GM12878 (cell line): ENCODE measurements around the gene SYNRG. TPM values are rescaled to one million over a fixed set of nuclear protein-coding genes. Genes with fewer than 3 reads are reported as not detected.

ENCODE experiments used
- ATF7 ChIP-seq: fragments of 450-650 bp; IDR thresholded peaks from 2 replicates; pipeline ENCODE4 v1.6.1; 2016; ENCODE audit warnings: low read depth, mild to moderate bottlenecking
- CHD4 ChIP-seq: fragments of 200-600 bp; sonication (generic); IDR thresholded peaks from 2 replicates; pipeline ENCODE4 v1.6.1; 2016; ENCODE audit warnings: mild to moderate bottlenecking
- CREB1 ChIP-seq: IDR thresholded peaks from 2 replicates; pipeline ENCODE4 v1.6.1; 2012; ENCODE audit warnings: low read depth, mild to moderate bottlenecking, inconsistent platforms
- EGR1 ChIP-seq, 2 experiments: IDR thresholded peaks; 1 replicate in 1 of 2; 2 replicates in 1 of 2; pipeline ENCODE4 v1.6.1; 2011 to 2012; ENCODE audit warnings: low read depth in 2 of 2, low read length in 2 of 2, borderline replicate concordance in 1 of 2, mild to moderate bottlenecking in 1 of 2, moderate library complexity in 1 of 2
- FOXK2 ChIP-seq: fragments of 450-650 bp; IDR thresholded peaks from 2 replicates; pipeline ENCODE4 v1.6.1; 2017; ENCODE audit warnings: mild to moderate bottlenecking, moderate library complexity
- FOXM1 ChIP-seq: IDR thresholded peaks from 2 replicates; pipeline ENCODE4 v1.6.1; 2012; ENCODE audit warnings: low read depth, mild to moderate bottlenecking, inconsistent platforms, low read length, moderate library complexity
- HDGF ChIP-seq: fragments of 450-650 bp; IDR thresholded peaks from 2 replicates; pipeline ENCODE4 v1.6.1; 2016; ENCODE audit warnings: antibody characterized with exemption
- HSF1 ChIP-seq: fragments of 150-350 bp; IDR thresholded peaks from 2 replicates; pipeline ENCODE4 v1.6.1; 2014; ENCODE audit warnings: mild to moderate bottlenecking, low read depth, low read length
- MXI1 ChIP-seq: fragments of 150-350 bp; IDR thresholded peaks from 2 replicates; pipeline ENCODE4 v1.6.1; 2011; ENCODE audit warnings: low read depth, mild to moderate bottlenecking, inconsistent platforms, low read length, improper control_type of control experiment
- NFIC ChIP-seq: IDR thresholded peaks from 2 replicates; pipeline ENCODE4 v1.6.1; 2012; ENCODE audit warnings: low read depth, mild to moderate bottlenecking, inconsistent platforms, low read length, moderate library complexity
- NFYA ChIP-seq: IDR thresholded peaks from 2 replicates; pipeline ENCODE4 v1.6.1; 2011; ENCODE audit warnings: low read depth, mild to moderate bottlenecking, low read length, improper control_type of control experiment, borderline replicate concordance
- PAX8 ChIP-seq: fragments of 450-650 bp; IDR thresholded peaks from 2 replicates; pipeline ENCODE4 v1.6.1; 2017; ENCODE audit warnings: mild to moderate bottlenecking, moderate library complexity
- POLR2A ChIP-seq: IDR thresholded peaks from 2 replicates; pipeline ENCODE4 v1.6.1; 2011; ENCODE audit warnings: low read depth, mild to moderate bottlenecking, low read length
- POU2F2 ChIP-seq: IDR thresholded peaks from 3 replicates; pipeline ENCODE4 v1.6.1; 2011; ENCODE audit warnings: low read depth, mild to moderate bottlenecking, low read length, borderline replicate concordance
- RAD21 ChIP-seq: IDR thresholded peaks from 2 replicates; pipeline ENCODE4 v1.6.1; 2011; ENCODE audit warnings: mild to moderate bottlenecking, low read depth, low read length, moderate library complexity; ENCODE audit not compliant: insufficient read depth
- RFX5 ChIP-seq: IDR thresholded peaks from 2 replicates; pipeline ENCODE4 v1.6.1; 2011; ENCODE audit warnings: low read depth, low read length, improper control_type of control experiment
- SMAD1 ChIP-seq: fragments of 450-650 bp; IDR thresholded peaks from 2 replicates; pipeline ENCODE4 v1.6.1; 2018; ENCODE audit warnings: mild to moderate bottlenecking, low read depth; ENCODE audit not compliant: partially characterized antibody
- SMARCA5 ChIP-seq: fragments of 450-650 bp; IDR thresholded peaks from 2 replicates; pipeline ENCODE4 v1.6.1; 2017; ENCODE audit warnings: mild to moderate bottlenecking
- SMC3 ChIP-seq: IDR thresholded peaks from 2 replicates; pipeline ENCODE4 v1.6.1; 2011; ENCODE audit warnings: low read length, improper control_type of control experiment, borderline replicate concordance
- STAT1 ChIP-seq: fragments of 450-650 bp; conservative IDR thresholded peaks from 2 replicates; pipeline ENCODE4 v1.6.1; 2014; ENCODE audit warnings: antibody characterized with exemption, mild to moderate bottlenecking
- STAT3 ChIP-seq: IDR thresholded peaks from 2 replicates; pipeline ENCODE4 v1.6.1; 2011; ENCODE audit warnings: low read depth, low read length, improper control_type of control experiment
- TCF7 ChIP-seq: IDR thresholded peaks from 2 replicates; pipeline ENCODE4 v1.6.1; 2014; ENCODE audit warnings: antibody characterized with exemption, borderline replicate concordance
- YY1 ChIP-seq: IDR thresholded peaks from 2 replicates; pipeline ENCODE4 v1.6.1; 2011; ENCODE audit warnings: low read depth, mild to moderate bottlenecking, low read length
- ZBTB40 ChIP-seq: fragments of 450-650 bp; IDR thresholded peaks from 2 replicates; pipeline ENCODE4 v1.6.1; 2016; ENCODE audit warnings: mild to moderate bottlenecking, moderate library complexity, borderline replicate concordance
- ZNF217 ChIP-seq: fragments of 450-650 bp; IDR thresholded peaks from 2 replicates; pipeline ENCODE4 v1.6.1; 2017; ENCODE audit warnings: antibody characterized with exemption, mild to moderate bottlenecking
- ZNF274 ChIP-seq: IDR thresholded peaks from one replicate; pipeline ENCODE4 v1.8.0; 2011; ENCODE audit not compliant: insufficient read length, insufficient read depth
- ZNF622 ChIP-seq: fragments of 450-650 bp; IDR thresholded peaks from 2 replicates; pipeline ENCODE4 v1.6.1; 2017; ENCODE audit warnings: mild to moderate bottlenecking, inconsistent platforms
- ZSCAN29 ChIP-seq: fragments of 450-650 bp; IDR thresholded peaks from 2 replicates; pipeline ENCODE4 v1.6.1; 2017; ENCODE audit warnings: mild to moderate bottlenecking, moderate library complexity
- polyA plus RNA-seq, 11 experiments: library from polyadenylated mRNA; depleted of rRNA in 4 of 11; unstranded in 6 of 11; stranded (reverse) in 5 of 11; fragments of >200 nt; fragmentation: Nextera tagmentation in 4 of 11; fragmentation: Illumina TruSeq in 1 of 11; extraction: Ambion mirVana in 4 of 11; extraction: Trizol in 1 of 11; gene quantifications; 1 replicate in 1 of 11; 2 replicates in 10 of 11; pipeline versions ENCODE4 v1.2.1 to v1.2.3, GENCODE V29; 2011 to 2016; ENCODE audit warnings: inconsistent platforms in 2 of 11, missing spikeins in 2 of 11, low read depth in 1 of 11
- total RNA-seq, 4 experiments: library from RNA; depleted of rRNA in 3 of 4; stranded (reverse); fragments of >200 nt in 3 of 4; fragmentation: Illumina TruSeq in 1 of 4; extraction: Trizol in 1 of 4; gene quantifications; 2 replicates each; pipeline versions ENCODE4 v1.2.1 to v1.2.3, GENCODE V29; 2013 to 2021

Gene SYNRG
- total and polyA plus RNA-seq, 10 of the 15 experiments (the other 5 are each of a cell fraction or from before 2014, with no cell fraction given): 5.2 to 40.4 (median 26.7) TPM

- no peak for TF ChIP-seq NFIC
- no peak for TF ChIP-seq ZSCAN29
- TF ChIP-seq ZNF274: no peak
- no peak for TF ChIP-seq SMAD1
- no peak for TF ChIP-seq HSF1
- TF ChIP-seq POLR2A: peak; percentile 88
- 0 out of 3 replicates have a peak, but pooled peaks have one; percentile 8 for TF ChIP-seq POU2F2
- TF ChIP-seq RAD21: no peak
- no peak for TF ChIP-seq STAT3
- no peak for TF ChIP-seq ATF7
- TF ChIP-seq NFYA: no peak
- no peak for TF ChIP-seq TCF7
- peak; percentile 73 to 74; a peak in 2 of 3 replicates for TF ChIP-seq EGR1 (IDR thresholded peaks at IDR 0.05; ENCODE audit: borderline replicate concordance in 1 of 2, low read depth in 2 of 2, low read length in 2 of 2)
- no peak for TF ChIP-seq FOXK2
- TF ChIP-seq PAX8: no peak
- TF ChIP-seq MXI1: 0 out of 2 replicates have a peak, but pooled peaks have one; percentile 8
- TF ChIP-seq CHD4: no peak
- TF ChIP-seq RFX5: 0 out of 2 replicates have a peak, but pooled peaks have one; percentile 34
- TF ChIP-seq FOXM1: no peak
- TF ChIP-seq ZBTB40: no peak
- no peak for TF ChIP-seq SMARCA5
- no peak for TF ChIP-seq SMC3
- no peak for TF ChIP-seq STAT1
- no peak for TF ChIP-seq YY1
- no peak for TF ChIP-seq ZNF217
- no peak for TF ChIP-seq ZNF622
- no peak for TF ChIP-seq HDGF
- TF ChIP-seq CREB1: no peak
These were observed 119.8 kb downstream of the SYNRG start, which contains the start of gene DUSP14 (continued) for GRCh38 chr17:37489197-37490001.
